Right atrium auricular region (tissue), 2 donors: ENCODE results near the gene ABHD1. TPM values are rescaled to one million over a fixed set of nuclear protein-coding genes. Genes with fewer than 3 reads are reported as not detected.

Source experiments
- DNase-seq: peaks from one replicate; pipeline ENCODE4 v3.0.0-alpha.2; 2019; ENCODE audit warnings: low spot score
- H3K27ac ChIP-seq, 2 donors: fragments of 200-600 bp; sonication (generic); 1 replicate in 1 of 2; 2 replicates in 1 of 2; pipeline ENCODE4 v1.5.1; 2016 to 2019
- H3K27me3 ChIP-seq, 2 donors: fragments of 200-600 bp; sonication (generic); one replicate each; pipeline versions ENCODE4 v1.5.1 to v1.6.0; 2017 to 2019
- H3K36me3 ChIP-seq: fragments of 200-600 bp; sonication (generic); one replicate; pipeline ENCODE4 v1.5.1; 2016
- H3K4me1 ChIP-seq, 2 donors: fragments of 200-600 bp; sonication (generic); one replicate each; pipeline versions ENCODE4 v1.5.1 to v1.6.0; 2017 to 2019
- H3K4me3 ChIP-seq, 2 donors: fragments of 200-600 bp; sonication (generic); 1 replicate in 1 of 2; 2 replicates in 1 of 2; pipeline ENCODE4 v1.5.1; 2017 to 2019; ENCODE audit warnings: mild to moderate bottlenecking in 1 of 2, moderate library complexity in 1 of 2
- H3K9me3 ChIP-seq, 2 donors: fragments of 200-600 bp; sonication (generic); one replicate each; pipeline ENCODE4 v1.5.1; 2019
- total RNA-seq, 2 donors: library from RNA; depleted of rRNA; stranded (reverse); fragments of >200 nt; gene quantifications; one replicate each; pipeline ENCODE4 v1.1.0, GENCODE V29; 2016
- TF ChIP-seq, protein P1 (sequence below), 2 donors: fragments of 200-600 bp; sonication (generic); IDR thresholded peaks; one replicate each; pipeline ENCODE4 v1.5.1; 2019; ENCODE audit warnings: antibody characterized with exemption in 2 of 2

The ABHD1 gene
- total RNA-seq, 2 donors from 2014 or later, result 0.90 to 1.0 TPM

DNA sequence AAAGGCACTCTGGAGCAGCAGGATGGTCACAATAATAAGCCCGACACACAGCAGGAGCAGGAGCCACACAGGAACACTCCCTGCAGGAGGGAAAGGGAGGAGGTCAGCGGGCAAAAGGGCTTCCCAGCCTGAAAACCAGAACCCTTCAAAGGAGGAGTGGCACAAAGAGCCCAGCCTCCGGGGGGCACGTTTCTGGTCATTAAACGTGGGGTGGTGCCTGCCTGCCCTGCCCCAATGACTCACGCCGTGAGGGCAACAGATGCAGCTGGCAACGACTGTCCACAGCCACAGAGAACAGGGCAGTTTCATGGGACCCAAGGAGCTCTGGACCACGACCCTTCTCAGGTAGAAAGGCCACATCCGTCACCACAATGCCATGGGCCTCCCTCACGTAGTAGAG, 7.8 kb downstream of the ABHD1 start:
- Histone ChIP-seq H3K36me3 (peaks cover 34% of the 10 kb centered on the region), H3K4me3 (no peak overlapping the region), H3K27ac (no peak overlapping the region), H3K4me1 (peaks cover 0 to 23% of the 10 kb centered on the region in 2 donors), H3K9me3 (no peaks in the 10 kb centered on the region), H3K27me3 (no peaks in the 10 kb centered on the region)
- DNase-seq, result no peak
- TF ChIP-seq, protein P1, sequence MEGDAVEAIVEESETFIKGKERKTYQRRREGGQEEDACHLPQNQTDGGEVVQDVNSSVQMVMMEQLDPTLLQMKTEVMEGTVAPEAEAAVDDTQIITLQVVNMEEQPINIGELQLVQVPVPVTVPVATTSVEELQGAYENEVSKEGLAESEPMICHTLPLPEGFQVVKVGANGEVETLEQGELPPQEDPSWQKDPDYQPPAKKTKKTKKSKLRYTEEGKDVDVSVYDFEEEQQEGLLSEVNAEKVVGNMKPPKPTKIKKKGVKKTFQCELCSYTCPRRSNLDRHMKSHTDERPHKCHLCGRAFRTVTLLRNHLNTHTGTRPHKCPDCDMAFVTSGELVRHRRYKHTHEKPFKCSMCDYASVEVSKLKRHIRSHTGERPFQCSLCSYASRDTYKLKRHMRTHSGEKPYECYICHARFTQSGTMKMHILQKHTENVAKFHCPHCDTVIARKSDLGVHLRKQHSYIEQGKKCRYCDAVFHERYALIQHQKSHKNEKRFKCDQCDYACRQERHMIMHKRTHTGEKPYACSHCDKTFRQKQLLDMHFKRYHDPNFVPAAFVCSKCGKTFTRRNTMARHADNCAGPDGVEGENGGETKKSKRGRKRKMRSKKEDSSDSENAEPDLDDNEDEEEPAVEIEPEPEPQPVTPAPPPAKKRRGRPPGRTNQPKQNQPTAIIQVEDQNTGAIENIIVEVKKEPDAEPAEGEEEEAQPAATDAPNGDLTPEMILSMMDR (IDR thresholded peaks at IDR 0.05), result no peak

DNA sequence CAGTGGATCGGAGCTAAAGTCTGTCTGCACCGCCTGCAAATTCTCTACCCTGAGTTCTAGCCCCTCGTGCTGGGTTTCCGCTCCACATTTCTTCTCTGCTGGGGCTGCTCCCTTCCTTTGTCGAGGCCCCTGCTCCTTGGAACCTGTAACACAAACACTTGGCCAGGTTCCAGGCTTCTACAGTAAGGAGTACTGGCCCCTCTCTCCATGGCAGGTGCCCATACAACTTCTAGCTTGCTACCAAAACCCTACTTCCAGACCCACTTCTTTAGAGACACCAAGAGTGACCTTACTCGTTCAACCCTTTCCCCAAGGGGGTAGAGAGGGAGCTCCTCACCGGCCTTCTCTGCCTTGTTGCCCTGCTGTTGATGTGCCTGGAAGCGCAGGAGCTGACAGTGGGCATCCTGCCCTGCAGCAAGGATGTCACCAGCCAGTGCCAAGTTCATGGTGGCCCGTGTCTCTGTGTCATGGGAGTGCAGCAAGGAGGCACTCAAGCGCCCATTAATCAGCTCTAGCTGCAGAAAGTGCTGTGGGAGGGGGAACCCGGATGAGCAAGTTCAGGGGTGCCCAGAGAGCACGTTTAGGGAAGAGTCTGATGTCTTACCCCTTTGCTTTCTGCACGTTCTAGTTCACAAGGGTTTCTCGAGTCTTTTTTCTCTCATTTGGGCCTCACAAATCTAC, 9.7 kb downstream of the ABHD1 start:
- Histone ChIP-seq H3K36me3 (peaks cover 34% of the 10 kb centered on the region), H3K27me3 (no peaks in the 10 kb centered on the region), H3K4me3 (peak overlapping the region; percentile 99 to 100), H3K27ac (peak overlapping the region; percentile 92), H3K9me3 (no peaks in the 10 kb centered on the region), H3K4me1 (peaks cover 0 to 23% of the 10 kb centered on the region in 2 donors)
- DNase-seq, result no peak
- TF ChIP-seq, protein P1 (IDR thresholded peaks at IDR 0.05), result no peak

DNA sequence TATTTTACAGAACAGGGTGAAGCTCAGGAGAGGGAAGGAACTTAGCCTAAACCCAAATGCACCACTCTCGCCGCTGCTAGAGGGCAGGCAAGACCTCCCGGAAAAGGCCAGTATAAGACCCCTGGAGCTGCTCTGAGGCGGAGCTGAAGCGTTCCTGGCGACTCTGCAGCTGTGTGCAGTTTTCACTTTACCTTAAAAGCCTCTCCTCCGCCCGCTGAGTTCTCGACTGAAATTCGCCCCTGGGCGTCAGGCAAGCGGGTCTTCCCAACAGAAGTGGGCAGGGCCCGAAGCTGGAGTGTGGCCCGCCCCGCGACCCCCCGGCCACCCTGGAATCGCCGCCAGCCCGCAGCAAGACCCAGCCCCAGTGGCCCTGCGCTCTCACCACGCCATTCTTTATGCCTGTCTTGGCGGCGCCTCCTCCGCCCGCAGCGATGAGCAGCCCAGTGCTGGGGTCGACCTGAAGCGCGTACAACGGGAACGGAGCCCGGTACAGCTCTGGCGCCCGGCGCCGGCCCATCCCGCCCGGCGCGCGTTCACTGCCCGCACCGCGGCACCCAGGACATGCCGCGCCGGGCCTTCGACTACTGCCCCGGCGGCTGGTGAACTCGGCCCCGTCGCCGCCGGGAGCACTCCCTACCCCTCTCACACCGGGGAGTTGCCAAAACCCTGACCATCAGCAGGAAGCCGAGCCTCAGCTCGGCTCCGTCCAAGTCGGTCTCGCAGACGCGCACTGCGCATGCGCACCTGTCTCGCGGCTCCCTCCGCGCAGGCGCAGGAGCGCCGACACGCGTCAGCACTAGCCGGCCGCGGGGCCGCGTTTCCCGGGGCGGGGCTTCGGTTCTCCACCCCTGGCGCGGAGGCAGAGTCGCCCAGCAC, 10.5 kb downstream of the ABHD1 start, which contains the start of gene PREB:
PREB (minus strand) TSS at position 732 of the 876 bp plus-strand sequence; CDS start at position 517, 215 bp downstream.
- peaks cover 0 to 23% of the 10 kb centered on the region in 2 donors for H3K4me1 ChIP-seq
- peak within 1 kb of the TSS; percentile 92 for H3K27ac ChIP-seq
- DNase-seq, result peak; percentile 96
- no peaks in the 10 kb centered on the region for H3K9me3 ChIP-seq
- peaks cover 34% of the 10 kb centered on the region for H3K36me3 ChIP-seq
- TF ChIP-seq, protein P1 (IDR thresholded peaks at IDR 0.05), result peak in 1 of 2 donors; percentile 27
- no peaks in the 10 kb centered on the region for H3K27me3 ChIP-seq
- peak within 1 kb of the TSS; percentile 99 to 100 for H3K4me3 ChIP-seq

DNA sequence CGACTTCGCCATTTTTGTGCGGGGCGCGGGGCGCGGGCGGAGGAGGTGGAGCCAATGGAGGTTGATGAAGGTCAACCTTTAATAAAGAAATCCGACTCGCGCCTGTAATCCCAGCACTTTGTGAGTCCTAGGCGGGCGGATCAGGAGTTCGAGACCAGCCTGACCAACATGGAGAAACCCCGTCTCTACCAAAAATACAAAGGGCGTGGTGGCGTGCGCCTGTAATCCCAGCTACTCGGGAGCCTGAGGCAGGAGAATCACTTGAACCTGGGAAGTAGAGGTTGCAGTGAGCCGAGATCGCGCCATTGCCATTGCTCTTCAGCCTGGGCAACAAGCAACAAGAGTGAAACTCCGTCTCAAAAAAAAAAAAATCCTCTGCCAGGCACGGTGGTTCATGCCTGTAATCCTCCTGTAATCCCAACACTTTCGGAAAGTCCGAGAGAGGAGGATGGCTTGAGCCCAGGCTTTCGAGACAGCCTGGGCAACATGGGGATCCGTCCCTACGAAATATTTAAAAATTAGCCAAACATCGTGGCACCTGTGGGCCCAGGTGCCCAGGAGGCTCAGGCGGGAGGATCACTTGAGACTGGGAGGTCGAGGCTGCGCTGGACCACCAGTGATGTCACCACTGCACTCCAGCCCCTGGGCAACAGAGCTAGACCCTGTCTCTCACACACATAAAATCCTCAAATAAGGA, 11.3 kb downstream of the ABHD1 start:
- Histone ChIP-seq H3K4me1 (peaks cover 0 to 23% of the 10 kb centered on the region in 2 donors), H3K9me3 (no peaks in the 10 kb centered on the region), H3K36me3 (peaks cover 26% of the 10 kb centered on the region), H3K4me3 (peak overlapping the region in 1 of 2 donors; percentile 99), H3K27ac (peak overlapping the region; percentile 92), H3K27me3 (no peaks in the 10 kb centered on the region)
- TF ChIP-seq, protein P1 (IDR thresholded peaks at IDR 0.05), result no peak
- DNase-seq, result no peak

DNA sequence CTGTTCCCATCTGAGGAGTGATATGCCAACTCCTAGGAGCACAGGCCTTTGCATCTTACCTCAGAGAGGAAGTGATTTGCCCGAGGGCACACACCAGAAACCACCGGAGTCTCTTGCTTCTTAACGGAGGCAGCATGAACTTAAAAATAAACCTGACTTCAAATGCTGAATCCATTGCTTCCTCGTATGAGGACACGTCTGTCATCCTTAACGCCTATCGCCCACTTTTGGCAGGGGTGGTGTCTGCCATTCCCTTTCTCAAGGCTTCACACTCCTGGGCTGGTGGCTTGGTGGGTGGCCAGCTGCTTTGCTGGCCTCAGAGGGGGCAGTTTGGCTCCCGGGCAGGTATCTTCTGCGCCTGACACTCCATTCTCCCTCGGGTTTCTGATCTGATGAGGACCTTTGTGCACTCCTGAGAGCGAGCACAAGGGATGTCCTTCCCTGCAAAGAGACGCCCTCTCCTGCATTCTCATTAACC, 11.9 kb downstream of the ABHD1 start:
- peaks cover 0 to 23% of the 10 kb centered on the region in 2 donors for H3K4me1 ChIP-seq
- H3K4me3 ChIP-seq, result no peak overlapping the region
- H3K27ac ChIP-seq, result no peak overlapping the region
- peaks cover 20% of the 10 kb centered on the region for H3K36me3 ChIP-seq
- TF ChIP-seq, protein P1 (IDR thresholded peaks at IDR 0.05), result no peak
- H3K9me3 ChIP-seq, result no peaks in the 10 kb centered on the region
- DNase-seq, result no peak
- no peaks in the 10 kb centered on the region for H3K27me3 ChIP-seq
